GM12873 (cell line): ENCODE results near the gene CKS2.

Experiments
- CTCF ChIP-seq: IDR thresholded peaks from 2 replicates; pipeline ENCODE4 v1.5.1; 2012; ENCODE audit warnings: low read depth, mild to moderate bottlenecking, moderate library complexity, low read length, control low read depth; ENCODE audit not compliant: insufficient read depth; ENCODE audit errors: missing control alignments

The CKS2 gene

DNA sequence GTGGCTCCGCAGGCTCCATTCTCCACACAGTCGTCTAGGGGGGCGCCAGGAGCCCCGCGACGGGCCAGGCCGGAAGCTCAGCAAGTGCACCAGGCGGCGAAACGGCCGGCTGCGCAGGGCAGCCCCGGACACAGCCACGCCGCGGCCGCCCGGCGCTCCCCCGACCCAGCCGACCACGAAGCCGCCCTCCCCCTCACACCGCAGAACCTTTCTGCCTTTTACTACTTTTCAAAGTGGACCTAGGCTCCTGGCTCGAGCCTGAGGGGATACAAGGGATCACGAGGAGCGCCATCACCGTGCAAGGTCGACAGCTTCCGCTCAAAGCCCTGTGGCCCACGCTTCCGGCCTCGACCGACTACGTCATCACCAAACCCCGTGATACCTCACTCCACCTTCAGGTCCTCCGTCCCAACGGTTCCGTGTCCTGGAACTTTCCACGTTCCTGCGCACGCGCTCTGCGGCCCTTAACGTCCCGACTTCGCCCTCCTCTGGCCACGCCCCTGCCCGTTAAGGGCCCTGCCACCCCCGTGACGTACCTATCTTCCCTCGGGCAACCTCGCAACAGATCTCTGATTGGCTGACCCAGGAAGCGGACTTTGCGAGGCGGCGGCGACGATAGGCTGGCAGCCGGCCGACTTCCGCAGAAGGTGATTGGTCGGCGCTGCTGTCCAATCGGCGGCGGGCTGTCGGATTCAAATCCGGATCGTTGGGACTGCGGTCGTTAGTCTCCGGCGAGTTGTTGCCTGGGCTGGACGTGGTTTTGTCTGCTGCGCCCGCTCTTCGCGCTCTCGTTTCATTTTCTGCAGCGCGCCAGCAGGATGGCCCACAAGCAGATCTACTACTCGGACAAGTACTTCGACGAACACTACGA, at the start of gene CKS2:
TSS of gene CKS2 (plus strand) at position 721 of the 871 bp plus-strand sequence. CDS start at position 819, 98 bp downstream.
- no peak for TF ChIP-seq CTCF

DNA sequence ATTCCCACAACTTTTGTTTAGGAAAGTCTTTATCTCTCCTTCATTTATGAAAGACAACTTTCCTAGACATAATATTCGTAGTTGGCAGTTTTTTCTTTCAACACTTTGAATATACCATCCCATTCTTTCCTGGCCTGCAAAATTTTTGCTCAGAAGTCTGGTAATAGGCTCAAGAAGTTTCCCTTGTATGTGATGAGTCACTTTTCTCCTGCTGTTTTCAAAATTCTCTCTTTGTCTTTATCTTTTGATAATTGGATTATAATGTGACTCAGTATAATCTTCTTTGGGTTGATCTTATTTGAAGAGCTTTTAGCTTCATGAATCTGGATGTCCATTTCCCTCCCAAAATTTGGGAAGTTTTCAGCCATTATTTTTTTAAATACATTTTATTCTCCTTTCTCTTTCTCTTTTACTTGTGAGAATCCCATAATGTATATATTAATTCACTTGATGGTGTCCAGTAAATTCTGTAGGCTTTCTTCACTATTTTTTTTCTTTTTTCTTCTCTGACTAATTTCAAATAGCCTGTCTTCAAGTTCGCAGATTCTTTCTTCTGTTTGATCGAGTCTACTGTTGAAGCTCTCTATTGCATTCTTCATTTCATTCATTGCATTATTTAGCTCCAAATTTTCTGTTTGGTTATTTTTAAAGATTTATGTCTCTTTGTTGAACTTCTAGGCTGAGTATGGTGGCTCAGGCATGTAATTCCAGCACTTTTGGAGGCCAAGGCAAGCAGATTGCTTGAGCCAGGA, 37.3 kb upstream of the CKS2 start:
- no peak for TF ChIP-seq CTCF

- TF ChIP-seq CTCF, result no peak
These were observed 36.2 kb upstream of the CKS2 start for GRCh38 chr9:89274838-89275237.

- no peak for TF ChIP-seq CTCF
These were observed 34.0 kb upstream of the CKS2 start for GRCh38 chr9:89277043-89277442.

GRCh38 chr9:89277454-89277853, 33.5 kb upstream of the CKS2 start:
- TF ChIP-seq CTCF, result no peak

GRCh38 chr9:89278551-89278950, 32.4 kb upstream of the CKS2 start:
- TF ChIP-seq CTCF, result no peak

- TF ChIP-seq CTCF, result peak; percentile 66
These were observed 31.8 kb upstream of the CKS2 start for GRCh38 chr9:89278997-89279739.
